ENCODE results near the gene MACROD2.

GRCh38 chr20:15639839-15640238 is 1644.5 kb downstream of the MACROD2 start:
- TF ChIP-seq CTCF (IDR thresholded peaks at IDR 0.05) (no peak), POLR2A (IDR thresholded peaks at IDR 0.05) (no peak)
